Brain pericyte (primary cell): ENCODE data around the gene CSAG2.
"Not testable (repeated sequence)": the region's sequence is repeated elsewhere in the genome, so short reads cannot be mapped to it uniquely, and the experiment has no call there.

Experiments used
- DNase-seq: peaks from one replicate; pipeline ENCODE4 v3.0.0-alpha.2; 2012; ENCODE audit warnings: low read depth, low spot score

CSAG2 gene

DNA sequence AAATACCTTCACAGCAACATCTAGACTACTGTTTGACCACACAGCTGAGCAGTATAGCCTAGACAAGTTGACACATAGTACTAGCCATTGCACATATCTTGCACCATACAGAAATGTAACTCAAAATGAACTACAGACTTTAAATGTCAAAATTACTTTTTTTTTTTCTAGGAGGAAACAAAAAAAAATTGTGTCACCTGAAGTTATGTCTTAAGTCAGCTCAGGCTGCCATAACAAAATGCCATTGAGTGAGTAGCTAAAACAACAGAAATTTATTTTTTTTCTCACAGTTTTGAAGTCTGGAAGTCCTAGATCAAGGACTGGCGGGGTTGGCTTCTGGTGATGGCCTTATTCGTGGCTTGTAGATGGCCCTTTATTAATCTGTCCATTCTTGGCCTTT is at the start of gene CSAG2:
TSS of gene CSAG2 (minus strand) at position 101 of the 400 bp plus-strand sequence. CDS start 161 bp downstream, outside the sequence.
- not testable (repeated sequence) for DNase-seq

- not testable (repeated sequence) for DNase-seq
Measured at GRCh38 chrX:152754871-152755270, 45.8 kb upstream of the CSAG2 start.

DNA sequence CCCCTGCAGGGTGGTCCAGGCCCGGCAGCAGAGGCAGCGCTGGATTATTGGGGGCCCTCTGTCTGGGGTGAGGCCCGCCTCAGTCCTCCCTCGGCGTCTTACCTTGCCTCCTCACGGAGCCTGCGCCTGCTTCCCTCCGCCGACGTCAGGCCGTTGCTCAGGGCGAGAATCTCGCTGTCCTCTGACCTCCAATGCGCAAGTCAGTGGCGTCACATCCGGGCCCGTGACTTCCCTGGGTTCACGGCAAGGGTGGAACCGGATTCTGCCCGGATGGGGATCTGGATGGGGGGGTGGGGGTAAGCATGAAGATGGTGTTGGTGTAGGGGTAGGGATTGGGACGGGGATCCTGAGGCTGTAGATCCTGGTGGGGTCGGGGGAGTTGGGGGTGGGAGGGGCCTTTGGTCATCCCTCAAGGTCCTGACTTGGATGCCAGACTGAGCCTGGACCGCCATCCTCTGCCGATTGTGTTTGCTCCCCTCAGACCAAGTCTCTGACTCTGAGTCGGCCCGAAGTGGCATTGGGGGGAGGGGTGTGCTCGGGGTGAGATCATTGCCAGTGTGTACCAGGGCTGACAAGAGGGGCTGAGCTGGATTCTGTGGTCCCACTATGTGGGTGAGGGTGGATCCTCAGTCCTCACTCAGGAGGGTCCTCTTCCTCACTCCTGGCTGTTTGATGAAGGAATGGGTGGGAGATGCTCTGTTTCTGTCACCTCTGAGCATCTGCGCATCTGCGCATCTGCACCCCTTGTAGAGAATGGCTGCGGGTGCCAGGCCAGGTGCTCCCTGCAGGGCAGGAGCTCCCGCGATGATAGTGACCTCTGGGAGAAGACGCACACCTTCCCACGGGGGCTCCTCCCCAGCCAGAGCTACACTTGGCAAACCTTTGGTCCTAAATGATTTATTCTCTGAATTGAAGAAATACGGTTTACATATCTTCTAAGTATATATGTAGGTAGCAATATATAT is 44.9 kb upstream of the CSAG2 start, which contains the start of gene MAGEA2:
TSS of gene MAGEA2 (minus strand) at position 157 of the 965 bp plus-strand sequence. CDS start 2,479 bp downstream, outside the sequence.
- not testable (repeated sequence) for DNase-seq

DNA sequence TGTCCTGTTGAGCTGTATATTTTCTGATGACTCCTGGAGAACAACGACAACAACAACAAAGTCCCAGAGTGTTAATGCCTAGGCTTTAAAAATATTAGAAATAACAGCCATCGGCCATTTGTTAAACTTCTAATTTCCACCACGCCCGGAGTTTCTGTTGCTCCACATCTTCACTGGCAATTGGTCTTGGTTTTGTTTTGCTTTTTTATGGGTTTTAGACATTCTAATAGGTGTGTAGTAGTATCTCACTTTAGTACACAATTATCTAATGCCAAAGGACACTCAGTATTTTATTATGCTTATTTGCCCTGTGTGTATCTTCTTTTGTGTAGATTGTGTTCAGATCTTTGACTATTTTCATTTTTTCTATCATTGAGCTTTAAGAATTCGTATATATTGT is 29.5 kb upstream of the CSAG2 start:
- no peak for DNase-seq

DNA sequence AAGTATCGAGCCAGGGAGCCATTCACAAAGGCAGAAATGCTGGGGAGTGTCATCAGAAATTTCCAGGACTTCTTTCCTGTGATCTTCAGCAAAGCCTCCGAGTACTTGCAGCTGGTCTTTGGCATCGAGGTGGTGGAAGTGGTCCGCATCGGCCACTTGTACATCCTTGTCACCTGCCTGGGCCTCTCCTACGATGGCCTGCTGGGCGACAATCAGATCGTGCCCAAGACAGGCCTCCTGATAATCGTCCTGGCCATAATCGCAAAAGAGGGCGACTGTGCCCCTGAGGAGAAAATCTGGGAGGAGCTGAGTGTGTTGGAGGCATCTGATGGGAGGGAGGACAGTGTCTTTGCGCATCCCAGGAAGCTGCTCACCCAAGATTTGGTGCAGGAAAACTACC is 27.5 kb upstream of the CSAG2 start:
- not testable (repeated sequence) for DNase-seq

- no peak for DNase-seq
Measured at GRCh38 chrX:152735860-152736511, 26.9 kb upstream of the CSAG2 start.

- DNase-seq, result no peak
Measured at GRCh38 chrX:152735101-152735500, 26.0 kb upstream of the CSAG2 start.

DNA sequence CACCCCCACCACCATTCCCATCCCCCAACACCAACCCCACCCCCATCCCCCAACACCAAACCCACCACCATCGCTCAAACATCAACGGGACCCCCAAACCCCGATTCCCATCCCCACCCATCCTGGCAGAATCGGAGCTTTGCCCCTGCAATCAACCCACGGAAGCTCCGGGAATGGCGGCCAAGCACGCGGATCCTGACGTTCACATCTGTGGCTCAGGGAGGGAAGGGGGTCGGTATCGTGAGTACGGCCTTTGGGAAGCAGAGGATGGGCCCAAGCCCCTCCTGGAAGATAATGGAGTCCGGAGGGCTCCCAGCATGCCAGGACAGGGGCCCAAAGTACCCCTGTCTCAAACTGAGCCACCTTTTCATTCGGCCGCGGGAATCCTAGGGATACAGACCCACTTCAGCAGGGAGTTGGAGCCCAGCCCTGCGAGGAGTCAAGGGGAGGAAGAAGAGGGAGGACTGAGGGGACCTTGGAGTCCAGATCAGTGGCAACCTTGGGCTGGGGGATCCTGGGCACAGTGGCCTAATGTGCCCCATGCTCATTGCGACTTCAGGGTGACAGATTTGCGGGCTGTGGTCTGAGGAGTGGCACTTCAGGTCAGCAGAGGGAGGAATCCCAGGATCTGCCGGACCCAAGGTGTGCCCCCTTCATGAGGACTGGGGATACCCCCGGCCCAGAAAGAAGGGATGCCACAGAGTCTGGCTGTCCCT is 25.2 kb upstream of the CSAG2 start:
- not testable (repeated sequence) for DNase-seq

GRCh38 chrX:152733261-152733975 is 24.3 kb upstream of the CSAG2 start, which contains the start of the genes CSAG1 and MAGEA12:
CSAG1 (minus strand) TSS chrX:152733721; CDS start chrX:152732460, 1,261 bp downstream.
MAGEA12 (plus strand) TSS chrX:152733757; CDS start chrX:152736162, 2,405 bp downstream.
- DNase-seq, result no peak

DNA sequence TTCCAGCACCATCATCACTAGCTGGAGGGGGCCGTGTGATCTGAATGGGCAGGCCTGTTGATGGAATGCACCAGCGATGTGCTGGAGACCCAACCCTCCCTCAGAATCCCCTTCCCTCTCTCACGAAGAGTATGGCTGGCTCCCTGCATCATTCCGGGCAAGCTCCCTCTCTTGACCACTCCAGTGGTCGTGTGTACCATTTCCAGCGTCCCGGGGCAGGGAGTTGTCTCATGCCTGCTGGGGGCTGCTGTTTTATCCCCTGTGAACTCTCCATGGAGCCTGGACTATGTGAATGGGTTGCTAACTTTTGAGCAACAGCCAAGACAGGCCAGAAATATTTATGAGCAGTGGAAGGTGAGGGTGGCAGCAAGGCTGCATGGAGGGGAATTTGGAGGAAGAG is 16.3 kb upstream of the CSAG2 start:
- DNase-seq, result no peak

GRCh38 chrX:152713815-152714787 is 5.0 kb upstream of the CSAG2 start, which contains the start of gene MAGEA2B:
MAGEA2B (plus strand) TSS chrX:152714628; CDS start chrX:152717107, 2,479 bp downstream.
- DNase-seq, result not testable (repeated sequence)

GRCh38 chrX:152713195-152713594 is 4.1 kb upstream of the CSAG2 start:
- DNase-seq, result not testable (repeated sequence)

DNA sequence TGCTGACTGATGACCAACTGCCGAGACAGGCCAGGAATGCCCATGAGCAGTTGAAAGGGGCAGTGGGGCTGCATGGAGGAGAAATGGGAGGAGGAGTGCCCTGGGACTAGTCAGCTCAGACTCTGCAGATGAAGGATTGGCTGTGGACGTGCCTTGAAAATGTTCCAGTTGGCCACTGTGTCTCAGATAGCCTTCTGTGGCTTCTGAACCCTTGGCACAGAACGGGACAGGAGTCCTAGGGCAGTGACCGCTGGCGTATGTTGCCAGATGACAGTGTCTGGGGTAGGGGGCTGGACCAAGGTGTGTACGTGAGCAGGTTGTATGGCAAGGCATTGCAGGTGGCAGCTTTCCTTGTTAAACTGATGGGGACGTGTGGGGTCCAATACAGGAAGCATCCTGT is 2.6 kb downstream of the CSAG2 start:
- not testable (repeated sequence) for DNase-seq

- not testable (repeated sequence) for DNase-seq
Measured at GRCh38 chrX:152700390-152700789, 8.7 kb downstream of the CSAG2 start.

- not testable (repeated sequence) for DNase-seq
Measured at GRCh38 chrX:152697952-152698931, 10.8 kb downstream of the CSAG2 start, which contains the start of gene MAGEA3. MAGEA3 (plus strand) TSS chrX:152698794; CDS start chrX:152700833, 2,039 bp downstream.

GRCh38 chrX:152681012-152681411 is 28.1 kb downstream of the CSAG2 start:
- not testable (repeated sequence) for DNase-seq

DNA sequence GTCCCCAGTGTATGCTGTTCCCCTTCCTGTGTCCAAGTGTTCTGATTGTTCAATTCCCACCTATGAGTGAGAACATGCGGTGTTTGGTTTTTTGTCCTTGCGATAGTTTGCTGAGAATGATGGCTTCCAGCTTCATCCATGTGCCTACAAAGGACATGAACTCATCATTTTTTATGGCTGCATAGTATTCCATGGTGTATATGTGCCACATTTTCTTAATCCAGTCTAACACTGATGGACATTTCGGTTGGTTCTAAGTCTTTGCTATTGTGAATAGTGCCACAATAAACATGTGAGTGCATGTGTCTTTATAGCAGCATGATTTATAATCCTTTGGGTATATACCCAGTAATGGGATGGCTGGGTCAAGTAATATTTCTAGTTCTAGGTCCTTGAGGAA is 34.4 kb downstream of the CSAG2 start:
- DNase-seq, result not testable (repeated sequence)

DNA sequence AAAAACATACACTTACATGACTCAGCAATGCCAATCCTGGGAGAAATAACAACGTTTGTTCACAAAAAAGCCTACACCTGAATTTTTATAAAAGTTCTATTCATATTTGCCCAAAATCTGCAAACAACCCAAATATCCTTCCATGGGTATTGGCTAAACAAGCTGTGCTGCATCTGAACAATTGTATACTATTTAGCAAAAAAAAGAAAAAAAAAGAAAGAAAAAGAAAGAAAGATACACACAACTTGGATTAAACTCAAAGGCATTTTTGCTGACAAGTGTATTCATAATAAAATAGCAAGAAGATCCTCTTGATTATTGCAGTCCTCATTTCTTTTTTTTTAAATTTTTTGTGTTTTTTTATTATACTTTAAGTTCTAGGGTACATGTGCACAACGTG is 34.9 kb downstream of the CSAG2 start:
- no peak for DNase-seq
